NCI-H1048 (cell line): ENCODE measurements around the gene GNB4.
A peak's percentile ranks its signal among the peaks of the same experiment; 100 is the strongest.

Source experiments
- DNase-seq: peaks from one replicate; lab custom pipeline; 2025; lab: John Stamatoyannopoulos, UW

Gene GNB4

DNA sequence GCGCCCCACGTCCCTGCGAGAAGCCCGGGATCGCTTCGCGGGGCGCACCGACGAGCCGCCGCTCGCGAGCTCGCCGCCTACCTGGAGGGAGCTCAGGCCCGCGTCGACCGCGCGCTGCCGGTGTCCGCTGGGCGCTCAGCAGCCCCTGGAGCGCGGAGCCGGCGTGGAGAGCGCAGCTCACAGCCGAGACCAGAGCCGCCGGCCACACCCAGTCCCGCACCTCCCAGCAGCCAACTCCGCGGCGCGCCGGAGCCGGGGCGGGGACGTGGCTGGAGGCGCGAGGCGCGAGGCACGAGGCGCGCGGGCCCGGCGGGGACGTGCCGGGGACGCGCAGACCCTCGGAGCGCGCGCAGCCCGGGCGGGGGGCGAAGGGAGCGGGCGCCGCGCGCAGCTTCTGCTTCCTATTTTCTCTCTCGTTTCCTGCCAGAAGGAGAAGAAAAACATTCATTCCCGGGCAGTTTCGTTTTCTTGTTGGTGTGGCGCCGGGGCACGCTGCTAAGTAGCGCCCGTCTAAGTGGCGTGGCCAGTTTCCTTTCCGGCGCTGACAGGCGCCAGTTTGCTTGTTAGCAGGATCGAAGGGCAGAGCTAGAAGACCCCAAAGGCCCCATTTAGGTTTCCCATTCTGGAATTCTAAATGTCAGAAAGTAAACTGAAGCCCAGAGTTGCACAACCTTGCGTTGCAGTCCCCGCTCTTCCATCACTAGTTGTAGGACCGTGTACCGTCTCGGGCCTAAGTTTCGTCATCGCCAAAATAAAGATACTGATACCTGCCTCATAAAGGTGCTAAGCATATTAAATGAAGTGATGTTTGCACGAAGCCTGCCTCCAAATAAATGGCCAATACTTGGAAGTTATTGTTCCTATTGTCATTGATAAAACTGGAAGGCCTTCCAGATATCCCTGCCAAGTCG, at the start of gene GNB4:
Gene GNB4, minus strand, starts transcription at position 206 of the 911 bp plus-strand sequence. CDS start 25,270 bp downstream, outside the sequence.
- peak; percentile 71 for DNase-seq

DNA sequence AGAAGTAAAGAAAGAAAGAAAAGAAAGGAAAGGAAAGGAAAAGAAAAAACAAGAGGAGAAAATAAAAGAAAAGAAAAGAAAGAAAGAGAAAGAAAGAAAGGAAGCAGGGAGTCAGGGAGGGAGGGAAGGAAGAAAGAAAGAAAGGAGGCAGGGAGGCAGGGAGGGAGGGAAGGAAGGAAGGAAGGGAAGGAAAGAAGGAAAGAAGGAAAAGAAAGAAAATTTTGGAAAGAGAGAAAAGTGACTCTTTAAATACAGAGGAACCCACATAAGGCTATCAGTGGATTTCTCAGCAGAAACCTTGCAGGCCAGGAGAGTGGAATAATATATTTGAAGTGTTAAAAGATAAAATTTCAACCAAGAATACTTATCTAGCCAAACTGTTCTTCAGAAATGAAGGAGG, 44.2 kb upstream of the GNB4 start:
- no peak for DNase-seq

DNA sequence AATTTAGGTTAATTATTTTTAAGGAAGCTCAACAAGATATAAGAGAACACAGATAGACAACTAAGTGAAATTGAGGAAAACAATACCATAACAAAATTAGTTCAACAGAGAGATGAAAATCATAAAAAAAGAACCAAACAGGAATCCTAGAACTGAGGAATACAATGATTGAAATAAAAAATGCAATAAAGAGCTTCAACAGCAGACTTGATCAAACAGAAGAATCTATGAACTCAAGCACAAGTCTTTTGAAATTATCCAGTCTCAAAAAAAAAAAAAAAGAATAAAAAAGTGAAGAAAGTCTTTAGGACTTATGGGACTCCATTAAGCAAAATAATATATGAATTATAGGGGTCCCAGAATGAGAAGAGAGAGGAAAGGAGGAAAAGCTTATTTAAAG, 42.0 kb upstream of the GNB4 start:
- no peak for DNase-seq

DNA sequence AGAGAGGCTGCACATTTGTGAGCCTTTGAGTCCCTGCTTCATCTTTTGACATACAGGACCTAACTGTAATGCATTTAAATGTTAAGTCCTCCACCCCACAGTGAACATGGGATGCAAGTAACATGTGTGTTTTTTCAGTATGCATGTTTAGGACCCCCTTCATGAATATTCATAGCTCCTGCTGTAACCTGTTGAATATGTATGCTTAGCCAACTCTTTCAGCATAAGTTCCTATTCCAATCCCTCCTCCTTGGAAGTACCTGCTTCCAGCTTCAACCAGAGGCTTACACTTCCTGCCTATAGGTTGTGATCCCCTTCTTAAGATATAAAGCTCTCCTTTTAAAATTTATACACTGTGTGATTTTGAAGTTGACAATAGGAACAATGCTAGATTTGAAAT, 36.9 kb upstream of the GNB4 start:
- DNase-seq: no peak

DNA sequence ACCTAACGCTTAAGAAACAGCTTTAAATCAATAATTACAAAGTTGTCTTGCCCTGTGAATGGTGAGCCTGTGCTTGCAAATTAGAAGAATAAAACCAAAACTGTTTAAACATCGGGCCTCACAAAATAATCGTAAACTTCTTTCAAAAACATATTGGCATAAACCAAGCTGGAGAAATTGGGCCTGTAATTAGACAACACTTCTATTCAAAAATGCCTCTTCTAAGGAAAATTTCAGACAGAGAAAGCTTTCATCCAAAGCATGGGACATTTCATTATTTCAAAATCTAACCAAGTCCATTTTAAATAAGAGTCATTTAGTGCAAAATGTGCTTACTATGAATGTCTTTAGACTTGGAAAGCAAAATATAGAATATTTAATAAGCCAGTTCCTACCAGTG, 35.5 kb upstream of the GNB4 start:
- no peak for DNase-seq

DNA sequence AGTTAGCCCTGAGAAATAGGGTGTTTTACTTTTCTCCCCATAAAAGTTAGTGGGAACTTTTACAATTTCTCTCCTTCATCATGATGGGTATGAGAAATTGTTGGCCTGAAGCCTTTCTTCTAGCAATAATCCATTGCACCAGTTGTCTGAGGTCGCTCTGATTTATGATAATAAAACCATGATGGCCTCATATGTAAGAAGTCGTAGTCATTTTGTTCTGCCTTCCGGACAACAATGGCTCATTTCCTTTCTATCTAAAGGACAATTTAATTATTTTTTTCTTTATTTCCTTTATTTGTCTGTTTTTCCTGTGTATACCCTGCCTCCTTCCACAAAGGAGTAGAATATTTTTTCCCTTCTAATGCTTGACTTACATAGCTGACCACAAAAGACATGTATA, 31.6 kb upstream of the GNB4 start:
- DNase-seq: no peak

DNA sequence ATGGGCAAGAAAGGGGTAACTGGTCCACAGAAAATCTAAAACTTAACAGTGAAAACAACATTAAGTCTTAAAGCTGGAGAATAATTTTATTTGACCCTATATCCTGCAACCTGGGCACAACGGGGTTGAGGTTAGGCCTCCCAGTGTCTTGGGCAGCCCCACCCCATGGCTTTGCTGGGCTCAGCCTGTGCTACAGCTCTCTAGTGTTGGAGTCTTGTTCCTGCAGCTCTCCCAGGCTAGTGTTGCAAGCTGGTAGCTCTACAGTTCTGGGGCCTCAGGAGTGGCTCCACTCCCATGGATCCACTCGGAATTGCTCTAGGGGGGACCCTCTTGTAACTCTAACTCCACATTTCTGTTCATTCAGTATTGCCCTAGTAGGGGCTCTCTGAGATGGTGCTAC, 24.9 kb upstream of the GNB4 start:
- no peak for DNase-seq

DNA sequence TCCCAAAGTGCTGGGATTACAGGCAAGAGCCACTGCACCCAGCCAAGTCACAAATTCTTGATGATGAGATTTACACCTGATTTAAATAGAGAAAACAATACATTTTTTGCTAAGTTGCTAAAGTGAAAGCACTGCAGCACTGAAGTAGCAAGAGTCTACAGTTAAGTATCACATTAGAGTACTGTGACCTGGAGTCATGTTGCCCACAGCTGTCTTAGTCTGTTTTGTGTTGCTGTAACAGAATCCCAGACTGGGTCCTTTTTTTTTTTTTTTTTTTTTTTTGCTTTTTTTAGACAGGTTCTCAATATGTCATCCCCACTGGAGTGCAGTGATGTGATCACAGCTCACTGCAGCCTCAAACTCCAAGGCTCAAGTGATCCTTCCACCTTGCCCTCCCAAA, 23.2 kb upstream of the GNB4 start:
- DNase-seq: no peak

DNA sequence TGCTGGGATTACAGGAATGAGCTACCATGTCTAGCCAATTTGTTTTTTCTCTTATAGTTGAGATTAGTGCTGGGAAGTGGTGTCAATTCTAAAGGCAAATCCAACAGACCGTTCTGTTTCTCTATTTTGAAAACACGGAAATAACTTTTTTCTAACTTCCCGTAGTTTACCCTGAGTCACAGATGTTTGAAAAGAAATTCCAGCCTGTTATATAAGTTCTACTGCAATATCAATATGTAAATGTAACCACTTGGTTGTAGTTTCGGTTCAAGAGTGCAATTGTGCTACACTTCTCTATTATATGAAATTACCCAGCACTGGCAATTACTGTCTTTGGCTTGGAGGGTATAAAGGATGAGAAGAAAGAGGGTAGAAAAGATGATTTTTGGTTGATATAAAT, 22.3 kb upstream of the GNB4 start:
- no peak for DNase-seq

DNA sequence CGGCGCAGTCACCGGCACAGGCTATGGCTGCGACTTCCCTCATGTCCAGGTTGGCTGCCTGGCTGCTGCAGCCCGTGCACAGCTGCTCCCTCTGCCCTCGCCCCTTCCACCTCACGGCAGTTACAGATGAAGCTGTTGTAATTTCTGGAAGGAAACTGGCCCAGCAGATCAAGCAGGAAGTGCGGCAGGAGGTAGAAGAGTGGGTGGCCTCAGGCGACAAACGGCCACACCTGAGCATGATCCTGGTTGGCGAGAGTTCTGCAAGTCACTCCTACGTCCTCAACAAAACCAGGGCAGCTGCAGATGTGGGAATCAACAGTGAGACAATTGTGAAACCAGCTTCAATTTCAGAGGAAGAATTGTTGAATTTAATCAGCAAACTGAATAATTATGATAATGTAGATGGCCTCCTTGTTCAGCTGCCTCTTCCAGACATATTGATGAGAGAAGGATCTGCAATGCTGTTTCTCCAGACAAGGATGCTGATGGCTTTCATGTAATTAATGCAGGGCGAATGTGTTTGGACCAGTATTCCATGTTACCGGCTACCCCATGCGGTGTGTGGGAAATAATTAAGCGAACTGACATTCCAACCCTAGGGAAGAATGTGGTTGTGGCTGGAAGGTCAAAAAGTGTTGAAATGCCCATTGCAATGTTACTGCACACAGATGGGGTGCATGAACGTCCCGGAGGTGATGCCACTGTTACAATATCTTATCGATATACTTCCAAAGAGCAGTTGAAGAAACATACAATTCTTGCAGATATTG, 13.2 kb upstream of the GNB4 start:
- no peak for DNase-seq

DNA sequence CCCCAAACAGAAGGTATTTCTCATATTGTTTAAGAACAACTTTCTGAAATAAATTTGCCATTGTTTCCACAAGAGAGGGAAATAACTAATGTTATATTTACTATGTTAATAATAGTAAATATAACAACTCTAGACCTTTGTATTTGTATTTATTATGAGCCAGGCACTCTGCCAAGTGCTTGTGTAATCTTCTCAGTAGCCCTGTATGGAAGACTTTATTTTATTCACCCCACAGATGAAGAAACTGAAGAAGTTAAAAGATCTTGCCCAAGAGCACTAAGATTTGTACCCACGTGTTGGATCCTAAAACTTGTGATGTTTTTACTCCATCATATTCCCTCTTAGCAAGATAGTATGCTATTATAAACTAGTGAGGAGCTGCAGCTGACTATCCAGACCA, 12.0 kb upstream of the GNB4 start:
- DNase-seq: no peak

DNA sequence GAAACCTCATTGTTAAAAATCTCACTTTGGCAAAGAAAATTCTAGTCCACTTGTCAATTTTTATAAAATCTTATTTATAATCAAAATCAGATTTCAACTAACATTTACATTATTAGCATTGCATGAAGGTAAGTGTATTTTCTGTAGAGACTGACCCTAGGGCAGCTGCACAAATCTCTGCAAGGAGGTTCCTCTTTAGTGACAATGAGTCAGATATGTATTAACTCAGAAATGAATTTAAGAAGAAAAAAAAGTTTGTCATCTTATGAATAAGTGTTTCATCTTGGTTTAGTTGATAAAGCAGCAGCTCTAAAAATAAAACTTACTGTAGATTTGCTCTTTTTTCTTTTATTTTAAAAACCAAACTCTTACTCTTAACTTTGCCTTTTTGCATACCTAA, 9.0 kb upstream of the GNB4 start:
- DNase-seq: no peak

DNA sequence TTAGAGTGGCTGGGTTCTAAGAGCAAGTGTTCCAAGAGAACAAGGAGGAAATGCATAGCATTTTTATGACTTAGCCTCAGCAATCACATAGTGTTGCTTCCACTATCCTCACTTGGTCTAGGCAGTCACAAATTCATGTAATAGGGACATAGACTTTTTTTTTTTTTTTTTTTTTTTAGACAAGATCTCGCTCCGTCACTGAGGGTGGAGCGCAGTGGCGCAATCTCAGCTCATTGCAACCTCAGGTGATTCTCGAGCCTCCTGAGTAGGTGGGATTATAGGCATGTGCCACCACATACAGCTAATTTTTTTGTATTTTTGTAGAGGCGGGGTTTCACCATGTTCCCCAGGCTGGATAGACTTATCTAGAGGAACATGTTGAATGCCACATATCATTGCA, 4.7 kb upstream of the GNB4 start:
- DNase-seq: no peak

DNA sequence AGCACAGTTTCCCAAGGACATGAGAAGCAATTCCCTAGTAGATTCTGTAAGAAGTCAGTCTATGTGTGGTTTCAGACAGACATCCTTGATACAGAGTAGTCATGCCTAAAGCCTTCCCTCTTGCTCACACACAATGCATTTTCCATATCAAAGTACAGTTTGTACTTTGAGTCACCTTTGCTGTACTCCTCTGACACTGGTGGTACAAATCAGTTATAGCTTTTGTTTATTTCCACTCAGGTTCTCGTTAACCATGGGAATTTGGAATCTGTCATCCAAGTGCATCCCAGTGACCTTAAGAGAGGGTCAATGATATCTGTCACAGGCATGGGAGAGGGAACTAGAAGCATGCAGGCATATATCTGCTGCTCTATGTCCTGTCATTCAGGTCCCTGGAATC, 3.6 kb upstream of the GNB4 start:
- DNase-seq: no peak

DNA sequence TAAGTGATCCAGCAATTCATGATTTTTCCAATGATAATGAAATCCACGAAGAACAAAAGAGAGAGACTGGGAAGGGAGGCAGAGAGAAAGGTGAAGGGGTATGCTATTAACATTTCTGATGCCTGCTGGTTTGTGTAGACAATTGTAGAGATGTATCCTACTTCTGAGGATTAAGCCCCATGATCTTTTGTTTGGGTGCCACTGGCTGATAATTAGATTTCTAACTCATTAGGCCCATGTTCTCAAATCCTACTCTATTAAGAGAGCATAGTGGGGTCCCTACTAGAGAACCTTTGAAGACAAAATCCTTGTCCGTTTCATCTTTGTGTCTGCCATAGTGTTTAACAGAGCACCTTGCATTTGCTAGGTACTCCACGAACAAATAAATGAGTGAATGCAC, 2.7 kb upstream of the GNB4 start:
- no peak for DNase-seq

DNA sequence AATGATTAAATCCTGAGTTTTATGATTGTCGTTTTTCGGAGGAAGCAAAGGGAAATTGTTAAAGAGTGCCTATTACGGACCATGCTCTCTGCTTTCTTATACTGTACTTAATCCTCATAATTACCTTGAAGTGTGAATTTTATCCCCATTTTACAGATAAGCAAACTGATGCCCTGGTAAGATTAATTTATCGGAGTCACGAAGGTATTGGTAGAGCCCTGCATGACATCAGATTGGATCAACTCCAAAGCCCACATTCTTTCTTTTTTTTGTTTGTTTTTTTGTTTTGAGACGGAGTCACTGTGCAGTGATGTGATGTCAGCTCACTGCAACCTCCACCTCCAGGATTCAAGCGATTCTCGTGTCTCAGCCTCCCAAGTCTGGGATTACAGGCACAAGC, 1.6 kb upstream of the GNB4 start:
- no peak for DNase-seq

DNA sequence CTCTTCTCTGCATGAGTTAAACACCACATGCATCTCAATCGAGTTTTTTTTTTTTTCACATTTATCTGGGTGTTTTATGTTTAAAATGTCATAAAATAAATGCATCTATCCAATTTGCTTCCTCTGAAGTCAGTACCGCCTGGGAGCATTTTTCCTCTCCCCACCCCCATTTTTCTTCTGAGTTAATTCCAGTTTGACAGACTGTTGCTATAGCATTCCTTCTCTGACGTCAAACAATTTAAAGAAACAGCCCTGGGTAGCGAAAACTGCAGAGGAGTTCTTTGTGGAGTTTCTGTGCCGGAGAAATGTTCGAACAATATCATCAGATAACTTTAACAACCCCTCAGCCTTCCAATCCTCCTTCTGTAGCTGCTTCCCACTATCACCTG, 900 bp upstream of the GNB4 start:
- DNase-seq: no peak

DNA sequence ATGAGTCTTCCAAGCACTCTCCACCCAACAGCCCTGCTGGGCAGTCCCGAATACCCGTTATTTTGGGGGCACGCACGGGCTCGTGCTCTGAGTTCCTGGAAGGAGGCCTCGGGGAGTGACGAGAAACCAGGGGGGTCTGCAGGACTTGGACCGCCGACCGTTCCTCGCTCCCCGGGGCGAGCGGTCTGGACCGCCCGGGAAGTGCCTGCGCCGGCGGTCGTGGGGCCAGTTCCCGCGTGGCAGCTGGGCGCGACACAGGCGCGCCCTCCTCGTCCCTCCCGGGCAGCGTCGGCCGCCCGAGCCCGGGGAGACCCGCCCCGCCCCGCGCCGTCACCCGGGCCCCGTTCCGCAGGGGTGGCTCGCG, 387 bp downstream of the GNB4 start:
- no peak for DNase-seq

DNA sequence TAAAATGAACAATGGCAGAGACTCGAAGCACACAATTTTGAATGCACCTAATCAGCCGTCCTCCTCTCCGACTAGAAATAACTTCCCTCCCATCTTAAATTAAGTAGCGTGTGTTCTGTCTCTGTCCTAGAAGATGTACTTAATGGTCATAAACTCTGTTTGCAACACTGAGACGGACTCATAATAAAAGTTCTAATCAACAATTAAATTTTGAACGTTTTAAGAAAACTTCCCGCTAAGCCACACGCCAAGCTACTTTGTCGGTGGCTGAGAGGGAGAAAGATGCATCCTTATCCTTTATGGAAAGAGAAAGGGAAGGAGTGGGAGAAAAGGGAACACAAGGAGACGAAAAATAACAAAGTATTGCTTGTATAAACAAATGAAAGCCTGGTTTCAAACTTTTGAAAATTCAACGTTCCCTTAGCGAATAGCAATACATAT, 989 bp downstream of the GNB4 start:
- DNase-seq: no peak

DNA sequence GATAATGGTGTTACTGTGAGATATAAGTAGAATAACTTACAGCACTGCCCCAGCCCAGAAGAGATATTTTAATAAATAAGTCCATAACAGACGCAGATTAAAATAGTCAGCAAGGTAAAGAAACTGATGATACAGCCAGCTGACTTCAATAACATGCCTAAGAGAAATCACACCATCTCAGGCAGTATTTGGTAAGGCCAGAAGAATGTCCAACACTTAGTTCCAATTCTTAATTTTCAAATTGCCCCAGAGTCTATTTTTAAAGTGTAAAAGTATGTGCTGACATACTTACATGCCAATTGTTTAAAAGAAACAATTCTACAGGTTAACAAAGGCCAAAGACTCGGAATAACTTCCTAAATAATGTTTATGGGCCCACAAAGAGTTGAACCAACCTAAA, 1.6 kb downstream of the GNB4 start:
- DNase-seq: no peak

DNA sequence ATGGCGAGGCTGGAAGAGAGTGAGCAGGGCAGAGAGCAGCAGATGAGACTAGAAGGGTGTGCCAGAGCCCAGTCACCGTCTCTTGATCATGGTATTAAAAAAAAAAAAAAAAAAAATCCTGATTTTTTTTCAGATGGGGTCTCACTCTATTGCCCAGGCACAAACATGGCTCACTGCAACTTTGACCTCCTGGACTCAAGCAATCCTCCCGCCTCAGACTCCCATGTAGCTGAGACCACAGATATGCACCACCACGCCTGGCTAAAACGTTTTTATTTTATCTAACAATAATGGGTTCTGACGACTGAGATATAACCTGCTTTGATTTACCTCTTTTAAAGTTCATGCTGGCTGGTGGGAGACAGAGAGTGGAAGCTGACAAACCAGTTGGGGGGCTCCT, 4.0 kb downstream of the GNB4 start:
- no peak for DNase-seq

DNA sequence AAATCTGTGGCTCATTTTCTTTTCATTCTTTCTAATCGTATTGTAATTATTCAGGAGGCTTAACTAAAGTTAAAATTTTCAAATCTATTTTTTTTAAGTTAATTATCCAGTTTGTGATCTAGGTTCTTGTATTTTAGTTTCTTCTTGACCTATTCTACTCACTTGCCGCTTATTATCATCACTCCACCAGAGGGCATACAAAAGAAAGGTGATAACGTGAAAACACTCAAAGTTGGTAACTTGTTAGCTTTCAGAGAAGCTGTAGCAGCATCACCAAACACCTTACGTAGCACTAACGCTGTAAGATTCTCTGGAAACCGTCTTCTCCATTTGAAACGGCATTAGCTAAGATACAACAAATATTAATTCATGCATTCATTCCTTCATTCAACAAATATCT, 4.8 kb downstream of the GNB4 start:
- no peak for DNase-seq

DNA sequence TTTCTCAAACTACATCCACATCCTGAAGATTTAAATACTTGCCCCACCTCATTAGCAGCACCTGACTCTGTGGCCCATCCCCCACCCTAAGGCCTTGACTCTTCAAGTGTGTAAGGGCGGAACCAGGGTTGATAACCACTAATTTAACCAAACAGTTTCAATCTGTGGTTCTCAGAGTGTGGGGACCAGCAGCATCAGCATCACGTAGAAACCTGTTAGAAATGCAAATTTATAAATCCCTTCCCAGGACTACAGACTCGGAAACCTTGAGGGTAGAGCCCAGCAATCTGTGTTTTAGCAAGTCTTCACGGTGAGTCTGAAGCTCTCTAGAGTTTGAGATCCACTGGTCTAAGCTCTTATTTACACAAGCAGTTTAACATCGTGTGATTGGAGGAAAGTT, 12.4 kb downstream of the GNB4 start:
- no peak for DNase-seq

DNA sequence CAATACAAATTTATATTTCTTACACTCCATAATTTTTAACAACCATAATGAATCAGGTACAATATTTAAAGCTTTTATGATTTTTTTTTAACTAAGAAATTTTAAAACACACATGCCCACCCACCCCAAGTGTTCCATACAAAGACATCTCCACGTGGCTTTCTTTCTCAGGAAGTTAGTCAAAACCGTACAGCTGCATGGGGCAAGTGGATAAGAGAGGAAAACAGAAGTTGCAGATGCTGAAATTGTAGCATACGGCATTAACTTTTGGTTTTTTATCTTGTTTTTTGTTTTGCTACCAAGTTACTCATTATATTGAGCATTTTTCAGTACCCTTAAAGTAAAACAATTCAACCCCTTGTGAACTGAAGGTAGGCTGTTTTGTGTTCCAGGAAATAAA, 14.8 kb downstream of the GNB4 start:
- DNase-seq: no peak
